Neural cell (in vitro differentiated cells): Measurements from ENCODE around the gene SECTM1. TPM values are rescaled to one million over a fixed set of nuclear protein-coding genes. Genes with fewer than 3 reads are reported as not detected.
A peak's percentile ranks its signal among the peaks of the same experiment; 100 is the strongest.
"Not testable (repeated sequence)": the region's sequence is repeated elsewhere in the genome, so short reads cannot be mapped to it uniquely, and the experiment has no call there.

ENCODE experiments used
- H2AFZ ChIP-seq: fragments of 200-600, 300-800 bp; sonication (generic), shearing (Covaris generic); 2 replicates; pipeline ENCODE4 v1.6.0; 2014; ENCODE audit warnings: low read depth, mild to moderate bottlenecking, antibody characterized with exemption, low read length, moderate library complexity
- H3F3A ChIP-seq: fragments of 200-600 bp; shearing (Covaris generic); 2 replicates; pipeline ENCODE4 v1.6.1; 2016; ENCODE audit warnings: mild to moderate bottlenecking, moderate library complexity, mixed read lengths, antibody characterized with exemption, low read length; ENCODE audit not compliant: insufficient read depth, poor library complexity, severe bottlenecking
- H3K27ac ChIP-seq: fragments of 200-600, 300-800 bp; sonication (generic), shearing (Covaris generic); 2 replicates; pipeline ENCODE4 v1.5.1; 2014; ENCODE audit warnings: mild to moderate bottlenecking, low read length, moderate library complexity
- H3K27me3 ChIP-seq: fragments of 300-800, 200-600 bp; sonication (generic), shearing (Covaris generic); 2 replicates; pipeline ENCODE4 v1.6.0; 2014; ENCODE audit warnings: mild to moderate bottlenecking, low read depth, low read length, moderate library complexity; ENCODE audit not compliant: insufficient read depth
- H3K36me3 ChIP-seq: fragments of 300-800, 200-600 bp; sonication (generic), shearing (Covaris generic); 2 replicates; pipeline ENCODE4 v1.5.1; 2014; ENCODE audit warnings: mild to moderate bottlenecking, antibody characterized with exemption, low read length, moderate library complexity; ENCODE audit not compliant: insufficient read depth
- H3K4me2 ChIP-seq: fragments of 300-800, 200-600 bp; sonication (generic), shearing (Covaris generic); 2 replicates; pipeline ENCODE4 v1.6.0; 2014; ENCODE audit warnings: mild to moderate bottlenecking, low read length
- H3K4me3 ChIP-seq: fragments of 300-800, 200-600 bp; sonication (generic), shearing (Covaris generic); 2 replicates; pipeline ENCODE4 v1.5.1; 2014; ENCODE audit warnings: mild to moderate bottlenecking, low read length, moderate library complexity
- H3K79me2 ChIP-seq: fragments of 200-600 bp; shearing (Covaris generic); replicated peaks from 2 replicates; pipeline ENCODE4 v1.6.0; 2014; ENCODE audit warnings: mild to moderate bottlenecking, low read length, moderate library complexity; ENCODE audit not compliant: insufficient read depth
- H3K9ac ChIP-seq: fragments of 300-800, 200-600 bp; sonication (generic), shearing (Covaris generic); 2 replicates; pipeline ENCODE4 v1.6.1; 2016; ENCODE audit warnings: mild to moderate bottlenecking, low read length, mixed read lengths
- H3K9me2 ChIP-seq: fragments of 200-600 bp; shearing (Covaris generic); 2 replicates; pipeline ENCODE4 v1.6.1; 2016; ENCODE audit warnings: mild to moderate bottlenecking, low read length, mixed read lengths; ENCODE audit not compliant: insufficient read depth
- H3K9me3 ChIP-seq: fragments of 200-600, 300-800 bp; sonication (generic), shearing (Covaris generic); 2 replicates; pipeline ENCODE4 v1.6.1; 2016; ENCODE audit warnings: mild to moderate bottlenecking, mixed run types, low read length, moderate library complexity, mixed read lengths
- H4K20me1 ChIP-seq: fragments of 200-600 bp; shearing (Covaris generic); 2 replicates; pipeline ENCODE4 v1.6.1; 2016; ENCODE audit warnings: mild to moderate bottlenecking, mixed run types; ENCODE audit not compliant: insufficient read depth
- EP300 ChIP-seq: fragments of 450-650 bp; conservative IDR thresholded peaks from 2 replicates; pipeline ENCODE4 v1.6.1; 2014; ENCODE audit warnings: antibody characterized with exemption, mild to moderate bottlenecking, moderate library complexity; ENCODE audit not compliant: poor library complexity, severe bottlenecking
- EZH2 ChIP-seq: fragments of 200-600, 300-800 bp; shearing (Covaris generic), sonication (generic); IDR thresholded peaks from 2 replicates; pipeline ENCODE4 v1.6.1; 2014; ENCODE audit warnings: antibody characterized with exemption, low read length, borderline replicate concordance, mild to moderate bottlenecking; ENCODE audit not compliant: insufficient read depth, poor library complexity, severe bottlenecking
- MXI1 ChIP-seq: fragments of 450-650 bp; conservative IDR thresholded peaks from 2 replicates; pipeline ENCODE4 v1.6.1; 2014; ENCODE audit warnings: antibody characterized with exemption, mild to moderate bottlenecking; ENCODE audit not compliant: poor library complexity, severe bottlenecking
- POLR2AphosphoS5 ChIP-seq: IDR thresholded peaks from 2 replicates; pipeline ENCODE4 v1.6.1; 2012
- RAD21 ChIP-seq: fragments of 450-650 bp; conservative IDR thresholded peaks from 2 replicates; pipeline ENCODE4 v1.6.1; 2014; ENCODE audit warnings: antibody characterized with exemption, mild to moderate bottlenecking, moderate library complexity
- SMC3 ChIP-seq: fragments of 450-650 bp; conservative IDR thresholded peaks from 2 replicates; pipeline ENCODE4 v1.6.1; 2014; ENCODE audit warnings: antibody characterized with exemption, mild to moderate bottlenecking, moderate library complexity; ENCODE audit not compliant: poor library complexity
- TAF1 ChIP-seq: IDR thresholded peaks from 2 replicates; pipeline ENCODE4 v1.6.1; 2012; ENCODE audit warnings: low read depth
- polyA plus RNA-seq: library from polyadenylated mRNA; depleted of rRNA; stranded (reverse); fragments of >200 nt; gene quantifications from 2 replicates; pipeline ENCODE4 v1.2.3, GENCODE V29; 2014
- TF ChIP-seq, protein P1 (sequence below): fragments of 450-650 bp; IDR thresholded peaks from 2 replicates; pipeline ENCODE4 v1.5.1; 2014; ENCODE audit warnings: antibody characterized with exemption, mild to moderate bottlenecking, moderate library complexity; ENCODE audit not compliant: poor library complexity, severe bottlenecking
- TF ChIP-seq, protein P2 (sequence below): IDR thresholded peaks from 2 replicates; pipeline ENCODE4 v1.6.1; 2012; ENCODE audit warnings: borderline replicate concordance

SECTM1 gene
- polyA plus RNA-seq, 1 donor from 2014 or later = not detected

GRCh38 chr17:82373072-82373452 lies 39.5 kb upstream of the SECTM1 start:
- not testable (repeated sequence) for H4K20me1 ChIP-seq, H2AFZ ChIP-seq, H3K4me2 ChIP-seq, H3K9me2 ChIP-seq, H3K9me3 ChIP-seq, H3K36me3 ChIP-seq, H3K27ac ChIP-seq, H3K4me3 ChIP-seq, H3K79me2 ChIP-seq, H3K9ac ChIP-seq, H3F3A ChIP-seq
- H3K27me3 ChIP-seq = peaks cover 29% of the 10 kb centered on the region

- no peak overlapping the region for H3K4me2 ChIP-seq
- no peak overlapping the region for H2AFZ ChIP-seq
- peak overlapping the region; percentile 51 for H3K4me3 ChIP-seq
- H3F3A ChIP-seq = no peaks in the 10 kb centered on the region
- TF ChIP-seq, protein P1, sequence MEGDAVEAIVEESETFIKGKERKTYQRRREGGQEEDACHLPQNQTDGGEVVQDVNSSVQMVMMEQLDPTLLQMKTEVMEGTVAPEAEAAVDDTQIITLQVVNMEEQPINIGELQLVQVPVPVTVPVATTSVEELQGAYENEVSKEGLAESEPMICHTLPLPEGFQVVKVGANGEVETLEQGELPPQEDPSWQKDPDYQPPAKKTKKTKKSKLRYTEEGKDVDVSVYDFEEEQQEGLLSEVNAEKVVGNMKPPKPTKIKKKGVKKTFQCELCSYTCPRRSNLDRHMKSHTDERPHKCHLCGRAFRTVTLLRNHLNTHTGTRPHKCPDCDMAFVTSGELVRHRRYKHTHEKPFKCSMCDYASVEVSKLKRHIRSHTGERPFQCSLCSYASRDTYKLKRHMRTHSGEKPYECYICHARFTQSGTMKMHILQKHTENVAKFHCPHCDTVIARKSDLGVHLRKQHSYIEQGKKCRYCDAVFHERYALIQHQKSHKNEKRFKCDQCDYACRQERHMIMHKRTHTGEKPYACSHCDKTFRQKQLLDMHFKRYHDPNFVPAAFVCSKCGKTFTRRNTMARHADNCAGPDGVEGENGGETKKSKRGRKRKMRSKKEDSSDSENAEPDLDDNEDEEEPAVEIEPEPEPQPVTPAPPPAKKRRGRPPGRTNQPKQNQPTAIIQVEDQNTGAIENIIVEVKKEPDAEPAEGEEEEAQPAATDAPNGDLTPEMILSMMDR = no peak
- TF ChIP-seq EP300 = no peak
- TF ChIP-seq TAF1 = no peak
- no peak for TF ChIP-seq EZH2
- no peak for TF ChIP-seq SMC3
- no peak for TF ChIP-seq MXI1
- no peak for TF ChIP-seq POLR2AphosphoS5
- TF ChIP-seq, protein P2, sequence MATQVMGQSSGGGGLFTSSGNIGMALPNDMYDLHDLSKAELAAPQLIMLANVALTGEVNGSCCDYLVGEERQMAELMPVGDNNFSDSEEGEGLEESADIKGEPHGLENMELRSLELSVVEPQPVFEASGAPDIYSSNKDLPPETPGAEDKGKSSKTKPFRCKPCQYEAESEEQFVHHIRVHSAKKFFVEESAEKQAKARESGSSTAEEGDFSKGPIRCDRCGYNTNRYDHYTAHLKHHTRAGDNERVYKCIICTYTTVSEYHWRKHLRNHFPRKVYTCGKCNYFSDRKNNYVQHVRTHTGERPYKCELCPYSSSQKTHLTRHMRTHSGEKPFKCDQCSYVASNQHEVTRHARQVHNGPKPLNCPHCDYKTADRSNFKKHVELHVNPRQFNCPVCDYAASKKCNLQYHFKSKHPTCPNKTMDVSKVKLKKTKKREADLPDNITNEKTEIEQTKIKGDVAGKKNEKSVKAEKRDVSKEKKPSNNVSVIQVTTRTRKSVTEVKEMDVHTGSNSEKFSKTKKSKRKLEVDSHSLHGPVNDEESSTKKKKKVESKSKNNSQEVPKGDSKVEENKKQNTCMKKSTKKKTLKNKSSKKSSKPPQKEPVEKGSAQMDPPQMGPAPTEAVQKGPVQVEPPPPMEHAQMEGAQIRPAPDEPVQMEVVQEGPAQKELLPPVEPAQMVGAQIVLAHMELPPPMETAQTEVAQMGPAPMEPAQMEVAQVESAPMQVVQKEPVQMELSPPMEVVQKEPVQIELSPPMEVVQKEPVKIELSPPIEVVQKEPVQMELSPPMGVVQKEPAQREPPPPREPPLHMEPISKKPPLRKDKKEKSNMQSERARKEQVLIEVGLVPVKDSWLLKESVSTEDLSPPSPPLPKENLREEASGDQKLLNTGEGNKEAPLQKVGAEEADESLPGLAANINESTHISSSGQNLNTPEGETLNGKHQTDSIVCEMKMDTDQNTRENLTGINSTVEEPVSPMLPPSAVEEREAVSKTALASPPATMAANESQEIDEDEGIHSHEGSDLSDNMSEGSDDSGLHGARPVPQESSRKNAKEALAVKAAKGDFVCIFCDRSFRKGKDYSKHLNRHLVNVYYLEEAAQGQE = no peak
- TF ChIP-seq RAD21 = no peak
- H3K9ac ChIP-seq = no peak overlapping the region
- no peaks in the 10 kb centered on the region for H3K9me3 ChIP-seq
- H3K27me3 ChIP-seq = peaks cover 29% of the 10 kb centered on the region
- H3K27ac ChIP-seq = no peak overlapping the region
- H4K20me1 ChIP-seq = no peaks in the 10 kb centered on the region
- H3K9me2 ChIP-seq = no peaks in the 10 kb centered on the region
- no peaks in the 10 kb centered on the region for H3K79me2 ChIP-seq
- H3K36me3 ChIP-seq = no peaks in the 10 kb centered on the region
Observed at GRCh38 chr17:82372249-82373071, 38.9 kb upstream of the SECTM1 start.
